Activated CD4-positive, alpha-beta T cell treated with anti-CD3 and anti-CD28 coated beads, Interleukin-2, amount 10 ng/mL, durations not matched to agents 24 days and 14 days (primary cell): ENCODE data around the gene OR2V1. TPM values are rescaled to one million over a fixed set of nuclear protein-coding genes. Genes with fewer than 3 reads are reported as not detected.
A peak's percentile ranks its signal among the peaks of the same experiment; 100 is the strongest.
"Not testable (repeated sequence)": the region's sequence is repeated elsewhere in the genome, so short reads cannot be mapped to it uniquely, and the experiment has no call there.

Experiments
- DNase-seq: peaks from one replicate; pipeline ENCODE4 v3.0.0; 2022
- H3K27ac Mint-ChIP-seq: one replicate; pipeline ENCODE4 v1.8.0; 2022; ENCODE audit warnings: mild to moderate bottlenecking, mixed read lengths
- H3K27me3 Mint-ChIP-seq: one replicate; pipeline ENCODE4 v1.8.0; 2022; ENCODE audit warnings: mixed read lengths
- H3K36me3 Mint-ChIP-seq: one replicate; pipeline ENCODE4 v1.8.0; 2022; ENCODE audit warnings: low read depth, mild to moderate bottlenecking, mixed read lengths
- H3K4me1 Mint-ChIP-seq: one replicate; pipeline ENCODE4 v1.8.0; 2021; ENCODE audit warnings: mixed read lengths
- H3K4me3 Mint-ChIP-seq: one replicate; pipeline ENCODE4 v1.8.0; 2022; ENCODE audit warnings: mild to moderate bottlenecking, moderate library complexity, mixed read lengths
- H3K9me3 Mint-ChIP-seq: one replicate; pipeline ENCODE4 v1.8.0; 2021; ENCODE audit warnings: mixed read lengths
- intact Hi-C: fragments of 100-400 bp; cut with micrococcal nuclease; formaldehyde crosslinking; loops from one replicate; pipeline ENCODE4 v1.15.1; 2023
- total RNA-seq: library from RNA; stranded (reverse); gene quantifications from 2 replicates; pipeline ENCODE4 v1.2.3, GENCODE V29; 2022

The OR2V1 gene
- total RNA-seq, 1 donor from 2014 or later: not detected

- Mint-ChIP-seq H3K9me3 (no peaks in the 10 kb centered on the region), H3K36me3 (no peaks in the 10 kb centered on the region), H3K27ac (no peak overlapping the region), H3K27me3 (peaks cover 22% of the 10 kb centered on the region), H3K4me1 (peaks cover 1% of the 10 kb centered on the region), H3K4me3 (no peak overlapping the region)
- DNase-seq: peak; percentile 49
- intact Hi-C loops: no loop called here
Observed at GRCh38 chr5:181098762-181099601, 32.0 kb downstream of the OR2V1 start.

- H3K4me1 Mint-ChIP-seq, intact Hi-C loops: not testable (repeated sequence)
Observed at GRCh38 chr5:181097759-181098491, 33.0 kb downstream of the OR2V1 start.

GRCh38 chr5:181097383-181097753 is 33.6 kb downstream of the OR2V1 start:
- H3K9me3 Mint-ChIP-seq, H3K36me3 Mint-ChIP-seq, intact Hi-C loops, H3K4me3 Mint-ChIP-seq, H3K4me1 Mint-ChIP-seq, DNase-seq, H3K27ac Mint-ChIP-seq: not testable (repeated sequence)
- peaks cover 19% of the 10 kb centered on the region for H3K27me3 Mint-ChIP-seq

More at GRCh38 chr5:181097759-181098491, 33.0 kb downstream of the OR2V1 start:
- not testable (repeated sequence) for H3K36me3 Mint-ChIP-seq, H3K9me3 Mint-ChIP-seq, H3K4me3 Mint-ChIP-seq, H3K27ac Mint-ChIP-seq
- H3K27me3 Mint-ChIP-seq: peaks cover 19% of the 10 kb centered on the region
- DNase-seq: peak; percentile 43

GRCh38 chr5:181096721-181097382 is 34.1 kb downstream of the OR2V1 start:
- H3K9me3 Mint-ChIP-seq, H3K4me3 Mint-ChIP-seq, H3K36me3 Mint-ChIP-seq, intact Hi-C loops, DNase-seq, H3K4me1 Mint-ChIP-seq, H3K27ac Mint-ChIP-seq: not testable (repeated sequence)
- peaks cover 19% of the 10 kb centered on the region for H3K27me3 Mint-ChIP-seq

GRCh38 chr5:181095162-181095561 is 35.8 kb downstream of the OR2V1 start:
- H3K27ac Mint-ChIP-seq, H3K4me3 Mint-ChIP-seq, H3K9me3 Mint-ChIP-seq, intact Hi-C loops, H3K36me3 Mint-ChIP-seq, DNase-seq, H3K4me1 Mint-ChIP-seq: not testable (repeated sequence)
- H3K27me3 Mint-ChIP-seq: peaks cover 17% of the 10 kb centered on the region

GRCh38 chr5:181092428-181092827 is 38.5 kb downstream of the OR2V1 start:
- peak; percentile 33 for DNase-seq
- Mint-ChIP-seq H3K27me3 (peaks cover 1% of the 10 kb centered on the region), H3K36me3 (no peaks in the 10 kb centered on the region), H3K4me3 (no peak overlapping the region), H3K27ac (no peak overlapping the region), H3K4me1 (no peaks in the 10 kb centered on the region), H3K9me3 (no peaks in the 10 kb centered on the region)
- intact Hi-C loops: no loop called here

GRCh38 chr5:181088289-181088688 is 42.7 kb downstream of the OR2V1 start:
- intact Hi-C loops: no loop called here

GRCh38 chr5:181087309-181087708 is 43.7 kb downstream of the OR2V1 start:
- Mint-ChIP-seq H3K36me3 (no peaks in the 10 kb centered on the region), H3K27ac (no peak overlapping the region), H3K27me3 (peaks cover 18% of the 10 kb centered on the region), H3K9me3 (no peaks in the 10 kb centered on the region), H3K4me3 (no peak overlapping the region), H3K4me1 (no peaks in the 10 kb centered on the region)
- peak; percentile 38 for DNase-seq
- intact Hi-C loops: no loop called here

More at GRCh38 chr5:181088289-181088688, 42.7 kb downstream of the OR2V1 start:
- H3K27ac Mint-ChIP-seq: no peak overlapping the region
- peak; percentile 54 for DNase-seq
- no peak overlapping the region for H3K4me3 Mint-ChIP-seq
- peaks cover 15% of the 10 kb centered on the region for H3K27me3 Mint-ChIP-seq
- no peaks in the 10 kb centered on the region for H3K4me1 Mint-ChIP-seq
- no peaks in the 10 kb centered on the region for H3K9me3 Mint-ChIP-seq
- no peaks in the 10 kb centered on the region for H3K36me3 Mint-ChIP-seq

- intact Hi-C loops: no loop called here
- Mint-ChIP-seq H3K36me3 (no peaks in the 10 kb centered on the region), H3K4me1 (no peaks in the 10 kb centered on the region), H3K4me3 (no peak overlapping the region), H3K27ac (no peak overlapping the region), H3K27me3 (peaks cover 18% of the 10 kb centered on the region), H3K9me3 (no peaks in the 10 kb centered on the region)
- DNase-seq: no peak
Observed at GRCh38 chr5:181086884-181087205, 44.1 kb downstream of the OR2V1 start.

- Mint-ChIP-seq H3K4me1 (no peaks in the 10 kb centered on the region), H3K36me3 (no peaks in the 10 kb centered on the region), H3K27me3 (peaks cover 18% of the 10 kb centered on the region), H3K9me3 (no peaks in the 10 kb centered on the region), H3K4me3 (no peak overlapping the region), H3K27ac (no peak overlapping the region)
- DNase-seq: peak; percentile 37
- intact Hi-C loops: no loop called here
Observed at GRCh38 chr5:181086026-181086883, 44.7 kb downstream of the OR2V1 start.

GRCh38 chr5:181084621-181085195 is 46.3 kb downstream of the OR2V1 start:
- Mint-ChIP-seq H3K9me3 (no peaks in the 10 kb centered on the region), H3K27ac (no peak overlapping the region), H3K27me3 (peaks cover 18% of the 10 kb centered on the region), H3K36me3 (no peaks in the 10 kb centered on the region), H3K4me1 (no peaks in the 10 kb centered on the region), H3K4me3 (no peak overlapping the region)
- intact Hi-C loops: no loop called here
- no peak for DNase-seq

GRCh38 chr5:181081989-181082388 is 49.0 kb downstream of the OR2V1 start:
- Mint-ChIP-seq H3K4me3 (no peak overlapping the region), H3K9me3 (peaks cover 3% of the 10 kb centered on the region), H3K4me1 (no peaks in the 10 kb centered on the region), H3K27me3 (peaks cover 23% of the 10 kb centered on the region), H3K27ac (no peak overlapping the region), H3K36me3 (no peaks in the 10 kb centered on the region)
- no peak for DNase-seq
- intact Hi-C loops: no loop called here

GRCh38 chr5:181076920-181077319 is 54.0 kb downstream of the OR2V1 start:
- Mint-ChIP-seq H3K4me1 (no peaks in the 10 kb centered on the region), H3K36me3 (no peaks in the 10 kb centered on the region), H3K4me3 (no peak overlapping the region), H3K9me3 (peaks cover 3% of the 10 kb centered on the region), H3K27me3 (peaks cover 10% of the 10 kb centered on the region), H3K27ac (no peak overlapping the region)
- intact Hi-C loops: no loop called here
- no peak for DNase-seq
